WTC11 (cell line): Measurements from ENCODE around the gene REEP3. TPM values are rescaled to one million over a fixed set of nuclear protein-coding genes. Genes with fewer than 3 reads are reported as not detected.

Source experiments
- ATAC-seq: fragments of 200-7000 bp; cut with Tn5 transposase; 2 replicates; pipeline ENCODE4 v1.10.0; 2021; ENCODE audit warnings: mild to moderate bottlenecking, moderate library complexity
- CTCF ChIA-PET: fragments of 300-600 bp; sonication (Branson Sonifier 250); formaldehyde crosslinking; loops from one replicate; lab custom pipeline; 2021; ENCODE audit warnings: antibody characterized with exemption; lab: Charles Lee
- POLR2A ChIA-PET: fragments of 350-600 bp; sonication (Branson Sonifier 250); formaldehyde crosslinking; loops from one replicate; lab custom pipeline; 2021; ENCODE audit warnings: antibody characterized with exemption; lab: Charles Lee
- DNase-seq: peaks from one replicate; pipeline ENCODE4 v3.0.0; 2021; ENCODE audit warnings: low spot score
- H3K27ac Mint-ChIP-seq: 2 replicates; pipeline ENCODE4 v1.8.0; 2021; ENCODE audit warnings: mixed read lengths
- H3K27me3 Mint-ChIP-seq: 2 replicates; pipeline ENCODE4 v1.8.0; 2021; ENCODE audit warnings: low read depth, mild to moderate bottlenecking, moderate library complexity, mixed read lengths
- H3K36me3 Mint-ChIP-seq: 2 replicates; pipeline ENCODE4 v1.8.0; 2021; ENCODE audit warnings: mixed read lengths
- H3K4me1 Mint-ChIP-seq: 2 replicates; pipeline ENCODE4 v1.8.0; 2022; ENCODE audit warnings: mixed read lengths
- H3K4me3 Mint-ChIP-seq: 2 replicates; pipeline ENCODE4 v1.8.0; 2021; ENCODE audit warnings: mild to moderate bottlenecking, moderate library complexity, mixed read lengths
- H3K9me3 Mint-ChIP-seq: 2 replicates; pipeline ENCODE4 v1.8.0; 2021; ENCODE audit warnings: mixed read lengths
- E2F1 ChIP-seq: sonication (generic); formaldehyde crosslinking; IDR thresholded peaks from 2 replicates; pipeline ENCODE4 v1.8.0; 2022; ENCODE audit warnings: mild to moderate bottlenecking, missing genetic modification reagents
- E2F4 ChIP-seq: sonication (generic); formaldehyde crosslinking; IDR thresholded peaks from 2 replicates; pipeline ENCODE4 v1.8.1; 2022; ENCODE audit warnings: low read depth, mild to moderate bottlenecking, moderate library complexity, missing genetic modification reagents, borderline replicate concordance
- ETV6 ChIP-seq: sonication (generic); formaldehyde crosslinking; IDR thresholded peaks from 2 replicates; pipeline ENCODE4 v1.8.1; 2022; ENCODE audit warnings: mild to moderate bottlenecking, missing genetic modification reagents
- FOXK1 ChIP-seq: sonication (generic); formaldehyde crosslinking; IDR thresholded peaks from 2 replicates; pipeline ENCODE4 v1.8.0; 2022; ENCODE audit warnings: mild to moderate bottlenecking, moderate library complexity, missing genetic modification reagents
- GRHL2 ChIP-seq: fragments of 250-450 bp; sonication (Bioruptor Pico); IDR thresholded peaks from 2 replicates; pipeline ENCODE4 v1.8.0; 2022; ENCODE audit warnings: mild to moderate bottlenecking, moderate library complexity; ENCODE audit not compliant: insufficient replicate concordance, severe bottlenecking
- JUN ChIP-seq: sonication (generic); formaldehyde crosslinking; IDR thresholded peaks from 2 replicates; pipeline ENCODE4 v1.8.0; 2023; ENCODE audit warnings: mild to moderate bottlenecking, missing genetic modification reagents
- NFATC4 ChIP-seq: fragments of 250-450 bp; sonication (Bioruptor Pico); IDR thresholded peaks from 2 replicates; pipeline ENCODE4 v1.9.0; 2021; ENCODE audit warnings: mild to moderate bottlenecking
- NFE2L1 ChIP-seq: sonication (generic); formaldehyde crosslinking; IDR thresholded peaks from 2 replicates; pipeline ENCODE4 v1.8.1; 2023; ENCODE audit warnings: missing genetic modification reagents
- OVOL2 ChIP-seq: fragments of 250-450 bp; sonication (Bioruptor Pico); IDR thresholded peaks from 2 replicates; pipeline ENCODE4 v1.9.0; 2021; ENCODE audit warnings: mild to moderate bottlenecking, borderline replicate concordance
- RELA ChIP-seq: sonication (generic); formaldehyde crosslinking; IDR thresholded peaks from 2 replicates; pipeline ENCODE4 v1.8.1; 2022; ENCODE audit warnings: missing genetic modification reagents, mild to moderate bottlenecking, borderline replicate concordance
- SMAD4 ChIP-seq: sonication (generic); formaldehyde crosslinking; IDR thresholded peaks from 2 replicates; pipeline ENCODE4 v1.8.0; 2022; ENCODE audit warnings: mild to moderate bottlenecking, missing genetic modification reagents
- SP1 ChIP-seq: sonication (generic); formaldehyde crosslinking; conservative IDR thresholded peaks from 2 replicates; pipeline ENCODE4 v1.8.1; 2022; ENCODE audit warnings: missing genetic modification reagents
- TEAD4 ChIP-seq: sonication (generic); formaldehyde crosslinking; IDR thresholded peaks from 2 replicates; pipeline ENCODE4 v1.8.0; 2022; ENCODE audit warnings: mild to moderate bottlenecking, missing genetic modification reagents
- ZNF121 ChIP-seq: sonication (generic); formaldehyde crosslinking; IDR thresholded peaks from 2 replicates; pipeline ENCODE4 v1.8.0; 2023; ENCODE audit warnings: missing genetic modification reagents
- ZNF232 ChIP-seq: sonication (generic); formaldehyde crosslinking; IDR thresholded peaks from 2 replicates; pipeline ENCODE4 v1.8.0; 2022; ENCODE audit warnings: mild to moderate bottlenecking, missing genetic modification reagents
- ZNF263 ChIP-seq: sonication (generic); formaldehyde crosslinking; IDR thresholded peaks from 2 replicates; pipeline ENCODE4 v1.8.1; 2022; ENCODE audit warnings: low read depth, mild to moderate bottlenecking, moderate library complexity, missing genetic modification reagents
- ZNF671 ChIP-seq: fragments of 250-450 bp; sonication (Bioruptor Pico); IDR thresholded peaks from 2 replicates; pipeline ENCODE4 v1.8.0; 2021; ENCODE audit warnings: mild to moderate bottlenecking
- total RNA-seq: library from RNA; stranded (reverse); gene quantifications from 3 replicates; pipeline ENCODE4 v1.2.3, GENCODE V29; 2021
- TF ChIP-seq, protein P1 (sequence below): sonication (generic); formaldehyde crosslinking; IDR thresholded peaks from 2 replicates; pipeline ENCODE4 v1.8.0; 2023; ENCODE audit warnings: missing genetic modification reagents
- TF ChIP-seq, protein P2 (sequence below): fragments of 250-450 bp; sonication (Bioruptor Pico); IDR thresholded peaks from 2 replicates; pipeline ENCODE4 v1.9.0; 2021; ENCODE audit warnings: moderate library complexity, mild to moderate bottlenecking, inconsistent platforms, borderline replicate concordance
- TF ChIP-seq, protein P3 (sequence below): fragments of 250-450 bp; sonication (Bioruptor Pico); IDR thresholded peaks from 2 replicates; pipeline ENCODE4 v1.8.0; 2021; ENCODE audit warnings: mild to moderate bottlenecking

Gene REEP3
- total RNA-seq, 1 experiment from 2014 or later: 18.5 TPM

DNA sequence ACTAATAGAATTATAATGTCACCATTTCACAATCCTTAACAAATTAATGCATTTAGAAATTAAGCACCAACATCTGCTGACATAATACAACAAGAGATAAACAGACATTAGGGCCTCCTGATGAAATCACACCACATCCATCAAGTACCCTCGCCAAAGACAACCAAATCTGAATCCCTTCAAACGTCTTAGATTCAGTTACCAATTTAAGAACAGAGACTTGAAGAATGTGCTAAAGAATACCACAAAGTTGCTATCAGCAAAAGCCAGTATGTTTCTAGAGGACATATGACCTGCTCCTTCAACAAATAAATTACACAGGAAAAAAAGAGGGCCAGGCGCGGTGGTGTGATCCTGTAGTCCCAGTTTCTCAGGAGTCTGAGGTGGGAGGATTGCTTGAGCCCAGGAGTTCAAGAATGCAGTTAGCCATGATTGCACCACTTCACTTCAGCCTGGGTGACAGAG, 144.5 kb downstream of the REEP3 start:
- no peak for DNase-seq
- ChIA-PET CTCF (interaction anchor here (1.1 to 1.6 kb wide), 2 partner anchors 32 to 36 kb away, joined by 4 to 7 read pairs; no protein-coding TSS in a partner anchor), POLR2A (no interaction called here)
- Mint-ChIP-seq H3K4me1 (peaks cover 37% of the 10 kb centered on the region), H3K27me3 (no peaks in the 10 kb centered on the region; the same call in 1 of the 2 replicates), H3K4me3 (no peak overlapping the region), H3K36me3 (no peaks in the 10 kb centered on the region), H3K27ac (no peak overlapping the region; the same call in 1 of the 2 replicates), H3K9me3 (no peaks in the 10 kb centered on the region)
- TF ChIP-seq, protein P1, sequence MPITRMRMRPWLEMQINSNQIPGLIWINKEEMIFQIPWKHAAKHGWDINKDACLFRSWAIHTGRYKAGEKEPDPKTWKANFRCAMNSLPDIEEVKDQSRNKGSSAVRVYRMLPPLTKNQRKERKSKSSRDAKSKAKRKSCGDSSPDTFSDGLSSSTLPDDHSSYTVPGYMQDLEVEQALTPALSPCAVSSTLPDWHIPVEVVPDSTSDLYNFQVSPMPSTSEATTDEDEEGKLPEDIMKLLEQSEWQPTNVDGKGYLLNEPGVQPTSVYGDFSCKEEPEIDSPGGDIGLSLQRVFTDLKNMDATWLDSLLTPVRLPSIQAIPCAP (CRISPR knock-in tag): no peak
- TF ChIP-seq FOXK1 (CRISPR knock-in tag): no peak
- no peak for TF ChIP-seq ZNF121 (CRISPR knock-in tag)
- TF ChIP-seq ETV6 (CRISPR knock-in tag): no peak
- TF ChIP-seq TEAD4 (CRISPR knock-in tag): no peak
- TF ChIP-seq E2F4 (CRISPR knock-in tag): no peak
- TF ChIP-seq NFE2L1: no peak
- TF ChIP-seq SMAD4 (CRISPR knock-in tag): no peak
- ATAC-seq: no peak

DNA sequence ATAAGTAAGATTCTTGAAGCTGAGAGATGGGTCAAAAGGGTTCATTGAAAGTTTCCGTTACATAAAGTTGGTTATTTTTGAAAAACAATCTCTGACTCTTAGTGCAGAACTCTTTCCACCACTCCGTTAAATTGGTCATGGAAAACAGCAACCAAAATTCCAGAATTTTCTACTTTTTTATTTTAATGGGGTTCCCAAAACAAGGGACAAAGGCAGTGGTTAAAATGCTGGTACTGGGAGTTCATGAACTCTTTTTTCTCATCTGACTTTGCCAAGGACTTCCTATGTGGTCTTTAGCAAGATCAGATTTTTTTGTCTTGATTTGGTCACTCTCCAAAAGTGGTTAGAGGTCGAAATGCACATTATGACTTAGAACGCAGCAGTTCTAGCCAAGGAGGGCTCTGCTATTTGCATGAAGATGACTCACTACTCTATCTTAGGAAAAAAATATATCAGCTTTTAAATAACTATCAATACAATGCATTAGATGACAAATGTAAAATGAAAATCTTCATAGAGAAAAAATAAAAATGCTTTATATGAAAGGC, 145.7 kb downstream of the REEP3 start:
- H3K27ac Mint-ChIP-seq: no peak overlapping the region

DNA sequence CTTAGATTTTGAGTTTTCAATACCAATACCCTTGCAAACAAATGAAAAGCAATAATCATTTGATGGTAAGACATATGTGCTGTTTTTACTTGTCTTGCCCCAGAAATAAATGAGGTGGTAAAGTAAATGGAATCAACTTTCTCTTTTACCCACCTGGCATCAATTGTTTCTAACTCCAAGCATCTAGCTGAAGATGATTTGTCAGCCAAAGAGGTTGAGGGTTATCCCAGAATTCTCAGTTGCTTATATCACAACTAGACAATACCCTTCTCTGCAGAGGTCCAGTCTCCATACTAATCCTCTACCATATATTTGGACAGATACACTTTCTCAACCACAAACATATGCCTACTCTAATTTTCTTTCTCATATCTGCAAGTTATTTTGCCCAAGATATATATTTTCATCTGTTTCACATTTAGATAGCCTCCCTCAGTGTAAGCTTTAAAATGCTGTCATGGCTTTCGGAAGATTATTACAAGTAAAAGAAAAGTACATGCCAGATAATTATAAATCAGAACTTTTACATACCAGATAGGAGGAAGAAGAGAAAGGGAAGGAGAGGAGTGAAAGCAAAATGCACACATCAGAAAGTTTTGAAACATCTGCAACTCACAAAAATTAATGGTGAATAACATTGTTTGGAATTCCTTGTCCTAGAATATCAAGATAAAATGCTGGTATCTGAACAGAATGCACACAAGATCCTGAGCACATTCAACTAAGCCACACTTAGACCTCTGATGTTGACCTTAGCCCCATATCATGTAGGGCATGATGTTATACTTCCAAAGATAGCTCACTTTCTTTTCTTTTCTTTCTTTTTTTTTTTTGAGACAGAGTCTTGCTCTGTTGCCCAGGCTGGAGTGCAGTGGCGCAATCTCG, 146.6 kb downstream of the REEP3 start:
- Mint-ChIP-seq H3K9me3 (no peaks in the 10 kb centered on the region), H3K36me3 (no peaks in the 10 kb centered on the region), H3K27ac (no peak overlapping the region), H3K4me3 (no peak overlapping the region), H3K4me1 (peaks cover 58% of the 10 kb centered on the region), H3K27me3 (no peaks in the 10 kb centered on the region; the same call in 1 of the 2 replicates)
- CTCF ChIA-PET: no interaction called here
- TF ChIP-seq FOXK1 (CRISPR knock-in tag) (no peak), OVOL2 (CRISPR knock-in tag) (no peak), NFATC4 (no peak), ZNF671 (CRISPR knock-in tag) (no peak)
- POLR2A ChIA-PET: no interaction called here
- ATAC-seq (no peak), DNase-seq (no peak)

More for the DNA sequence above, 145.7 kb downstream of the REEP3 start:
- peaks cover 49% of the 10 kb centered on the region for H3K4me1 Mint-ChIP-seq
- ChIA-PET CTCF (no interaction called here), POLR2A (no interaction called here)
- DNase-seq (no peak), ATAC-seq (no peak)
- H3K9me3 Mint-ChIP-seq: no peaks in the 10 kb centered on the region
- no peak overlapping the region for H3K4me3 Mint-ChIP-seq
- TF ChIP-seq, protein P2, sequence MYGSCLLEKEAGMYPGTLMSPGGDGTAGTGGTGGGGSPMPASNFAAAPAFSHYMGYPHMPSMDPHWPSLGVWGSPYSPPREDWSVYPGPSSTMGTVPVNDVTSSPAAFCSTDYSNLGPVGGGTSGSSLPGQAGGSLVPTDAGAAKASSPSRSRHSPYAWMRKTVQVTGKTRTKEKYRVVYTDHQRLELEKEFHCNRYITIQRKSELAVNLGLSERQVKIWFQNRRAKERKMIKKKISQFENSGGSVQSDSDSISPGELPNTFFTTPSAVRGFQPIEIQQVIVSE (CRISPR knock-in tag): no peak
- TF ChIP-seq E2F1 (CRISPR knock-in tag) (no peak), ZNF232 (CRISPR knock-in tag) (no peak), JUN (CRISPR knock-in tag) (no peak), ZNF263 (CRISPR knock-in tag) (no peak), SP1 (CRISPR knock-in tag) (no peak), RELA (CRISPR knock-in tag) (no peak), GRHL2 (no peak), ETV6 (CRISPR knock-in tag) (no peak)
- TF ChIP-seq, protein P3, sequence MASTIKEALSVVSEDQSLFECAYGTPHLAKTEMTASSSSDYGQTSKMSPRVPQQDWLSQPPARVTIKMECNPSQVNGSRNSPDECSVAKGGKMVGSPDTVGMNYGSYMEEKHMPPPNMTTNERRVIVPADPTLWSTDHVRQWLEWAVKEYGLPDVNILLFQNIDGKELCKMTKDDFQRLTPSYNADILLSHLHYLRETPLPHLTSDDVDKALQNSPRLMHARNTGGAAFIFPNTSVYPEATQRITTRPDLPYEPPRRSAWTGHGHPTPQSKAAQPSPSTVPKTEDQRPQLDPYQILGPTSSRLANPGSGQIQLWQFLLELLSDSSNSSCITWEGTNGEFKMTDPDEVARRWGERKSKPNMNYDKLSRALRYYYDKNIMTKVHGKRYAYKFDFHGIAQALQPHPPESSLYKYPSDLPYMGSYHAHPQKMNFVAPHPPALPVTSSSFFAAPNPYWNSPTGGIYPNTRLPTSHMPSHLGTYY (CRISPR knock-in tag): no peak
- H3K27me3 Mint-ChIP-seq: no peaks in the 10 kb centered on the region; the same call in 1 of the 2 replicates
- no peaks in the 10 kb centered on the region for H3K36me3 Mint-ChIP-seq
